ENCODE measurements around the gene SIGLEC7. TPM values are rescaled to one million over a fixed set of nuclear protein-coding genes. Genes with fewer than 3 reads are reported as not detected.

SIGLEC7 gene
- total and polyA plus RNA-seq, 10 of the 15 experiments (the other 5 are each of a cell fraction or from before 2014, with no cell fraction given): 0.15 TPM; not detected in 9

- in situ Hi-C loops (cut with MboI) (loop anchor here (10.0 kb wide), 1 partner anchor 163 kb away; no protein-coding TSS in a partner anchor), intact Hi-C loops (cut with micrococcal nuclease; ENCODE audit: unreplicated experiment) (no loop called here)
- no peaks in the 10 kb centered on the region for H3K79me2 ChIP-seq (ENCODE audit: control insufficient read depth, insufficient read depth, low read length)
- no peak overlapping the region for H3K4me2 ChIP-seq (ENCODE audit: control insufficient read depth, insufficient read depth)
- TF ChIP-seq STAT1 (conservative IDR thresholded peaks at IDR 0.05): no peak
- TF ChIP-seq MEF2B (IDR thresholded peaks at IDR 0.05; ENCODE audit: partially characterized antibody, poor library complexity, severe bottlenecking): no peak
- TF ChIP-seq MTA2 (IDR thresholded peaks at IDR 0.05; ENCODE audit: low read depth): no peak
- TF ChIP-seq ZSCAN29 (IDR thresholded peaks at IDR 0.05): no peak
- TF ChIP-seq CTCF (IDR thresholded peaks at IDR 0.05 in 2 of 3, conservative IDR thresholded peaks at IDR 0.05 in 1 of 3; ENCODE audit: control insufficient read depth in 2 of 3, extremely low read depth in 1 of 3, insufficient read depth in 1 of 3, low read depth in 3 of 3, low read length in 3 of 3): peak in 1 of 3 experiments; percentile 5; a peak in 1 of 6 replicates
- no peak overlapping the region for H2AFZ ChIP-seq (ENCODE audit: control insufficient read depth, low read depth, low read length)
- no peak overlapping the region for H3K27ac ChIP-seq (ENCODE audit: control insufficient read depth, insufficient read depth)
- BruUV-seq (replicated peaks): no TSS peak
- H3K27me3 ChIP-seq (replicated peaks in 1 of 2; ENCODE audit: control insufficient read depth in 2 of 2, insufficient read depth in 2 of 2, low read length in 1 of 2): no peaks in the 10 kb centered on the region
- no peaks in the 10 kb centered on the region for H3K9me3 ChIP-seq (replicated peaks; ENCODE audit: control insufficient read depth, insufficient read depth, low read length)
- ATAC-seq (no peak), FAIRE-seq (no peak), DNase-seq (ENCODE audit: low read depth, low spot score) (no peak)
- peaks cover 2 to 6% of the 10 kb centered on the region in 2 experiments; a peak in 3 of 4 replicates for H3K36me3 ChIP-seq (ENCODE audit: control insufficient read depth in 2 of 2, insufficient read depth in 2 of 2, low read length in 1 of 2)
- ChIA-PET CTCF (interaction anchor here (0.6 kb wide), 1 partner anchor 173 kb away, joined by 4 read pairs; no protein-coding TSS in a partner anchor), RAD21 (ENCODE audit: unreplicated experiment) (no interaction called here), SMC1A (ENCODE audit: uncharacterized antibody, unreplicated experiment) (no interaction called here), POLR2A (no interaction called here)
- H3K9ac ChIP-seq (ENCODE audit: control insufficient read depth, insufficient read depth, low read length): no peak overlapping the region
- no peaks in the 10 kb centered on the region; the same call in 1 of the 2 replicates for H3K4me1 ChIP-seq (ENCODE audit: control insufficient read depth, insufficient read depth, low read length)
- H4K20me1 ChIP-seq (ENCODE audit: control insufficient read depth, insufficient read depth): no peaks in the 10 kb centered on the region; the same call in 1 of the 2 replicates
- no peak overlapping the region for H3K4me3 ChIP-seq
- 77% methylated on average over 20 of the region's 20 CpGs for WGBS (ENCODE audit: insufficient coverage, insufficient replicate concordance, low lambda C conversion rate, missing lambda C conversion rate)
Measured at GRCh38 chr19:51097796-51098195, 44.3 kb upstream of the SIGLEC7 start.

Data from GM12878 (cell line).